ENCODE data around the gene VPS41.

Gene VPS41

DNA sequence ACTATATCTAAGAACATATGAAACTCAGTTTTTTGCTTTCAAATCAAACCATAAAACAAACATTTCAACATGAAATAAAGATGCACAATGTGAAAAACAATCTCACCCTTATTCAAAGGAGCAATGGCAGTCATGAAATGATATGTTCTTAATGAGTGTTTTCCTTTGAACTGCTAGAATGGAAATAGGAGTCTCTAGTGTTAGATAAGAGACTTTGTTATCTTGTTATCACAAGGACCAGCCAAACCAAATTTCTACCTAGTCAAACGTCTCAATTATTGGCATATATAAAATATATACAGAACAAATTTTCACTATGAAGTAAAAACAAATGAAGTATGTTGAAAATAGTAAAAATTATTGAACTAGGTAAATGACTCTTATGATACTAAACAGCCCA, 1.2 kb downstream of the VPS41 start:
- DNase-seq (ENCODE audit: low spot score): no peak
- TF ChIP-seq, protein P1, sequence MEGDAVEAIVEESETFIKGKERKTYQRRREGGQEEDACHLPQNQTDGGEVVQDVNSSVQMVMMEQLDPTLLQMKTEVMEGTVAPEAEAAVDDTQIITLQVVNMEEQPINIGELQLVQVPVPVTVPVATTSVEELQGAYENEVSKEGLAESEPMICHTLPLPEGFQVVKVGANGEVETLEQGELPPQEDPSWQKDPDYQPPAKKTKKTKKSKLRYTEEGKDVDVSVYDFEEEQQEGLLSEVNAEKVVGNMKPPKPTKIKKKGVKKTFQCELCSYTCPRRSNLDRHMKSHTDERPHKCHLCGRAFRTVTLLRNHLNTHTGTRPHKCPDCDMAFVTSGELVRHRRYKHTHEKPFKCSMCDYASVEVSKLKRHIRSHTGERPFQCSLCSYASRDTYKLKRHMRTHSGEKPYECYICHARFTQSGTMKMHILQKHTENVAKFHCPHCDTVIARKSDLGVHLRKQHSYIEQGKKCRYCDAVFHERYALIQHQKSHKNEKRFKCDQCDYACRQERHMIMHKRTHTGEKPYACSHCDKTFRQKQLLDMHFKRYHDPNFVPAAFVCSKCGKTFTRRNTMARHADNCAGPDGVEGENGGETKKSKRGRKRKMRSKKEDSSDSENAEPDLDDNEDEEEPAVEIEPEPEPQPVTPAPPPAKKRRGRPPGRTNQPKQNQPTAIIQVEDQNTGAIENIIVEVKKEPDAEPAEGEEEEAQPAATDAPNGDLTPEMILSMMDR (IDR thresholded peaks at IDR 0.05): no peak
- Histone ChIP-seq H3K4me3 (no peak overlapping the region), H3K27ac (no peak overlapping the region)

DNA sequence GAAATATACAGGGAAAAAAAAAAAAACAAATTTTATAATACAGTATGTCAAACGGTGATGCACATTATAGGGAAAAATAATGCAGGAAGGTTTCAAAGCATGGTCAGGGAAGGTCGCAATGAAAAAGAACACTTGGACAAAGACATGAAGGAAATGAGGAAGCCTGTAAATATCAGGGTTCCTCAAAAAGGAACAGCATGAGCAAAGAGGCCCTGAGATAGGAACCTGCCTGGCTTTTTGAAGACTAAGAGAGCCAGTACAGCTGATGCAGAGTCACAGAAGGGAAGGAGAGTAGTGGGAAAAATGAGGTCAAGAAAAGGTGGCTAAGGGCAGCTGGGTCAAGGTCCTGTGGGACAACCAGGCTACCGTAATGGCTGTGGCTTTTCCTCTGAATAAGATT, 1.9 kb downstream of the VPS41 start:
- DNase-seq (ENCODE audit: low spot score): no peak
- H3K27ac ChIP-seq: no peak overlapping the region
- TF ChIP-seq, protein P1 (IDR thresholded peaks at IDR 0.05): no peak
- H3K4me3 ChIP-seq: no peak overlapping the region

DNA sequence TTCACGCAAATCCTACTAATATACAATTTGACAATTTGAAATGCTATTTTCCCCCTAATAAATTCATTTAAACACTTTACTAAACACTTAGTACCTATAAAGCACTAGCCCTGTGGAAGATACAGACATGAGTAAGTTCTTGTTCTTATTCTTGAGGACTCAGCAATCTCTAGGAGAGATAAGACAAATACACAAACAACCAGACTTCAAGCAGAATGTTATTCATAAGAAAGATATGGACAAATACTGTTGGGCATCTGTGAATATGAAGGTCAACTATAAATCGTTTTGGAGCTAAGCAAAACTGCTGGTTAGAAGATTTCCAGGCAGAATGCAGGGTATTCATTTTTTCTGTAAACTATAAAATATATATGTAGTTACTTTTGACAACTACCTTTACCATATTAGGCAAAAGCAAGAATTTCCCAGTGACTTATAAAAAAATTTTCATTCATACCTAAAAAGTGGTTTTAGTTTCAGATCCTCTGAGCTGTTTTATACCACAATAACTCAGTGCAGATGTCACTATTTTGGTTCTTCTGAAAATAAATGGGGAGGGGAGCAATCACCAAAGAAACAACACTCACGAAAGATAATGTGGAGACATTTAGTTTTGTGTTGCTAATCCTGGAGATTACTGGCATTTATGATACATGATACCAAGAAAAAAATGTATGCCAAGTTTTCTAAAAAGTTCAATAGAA, 3.8 kb downstream of the VPS41 start:
- no peak for DNase-seq (ENCODE audit: low spot score)
- no peak overlapping the region for H3K27ac ChIP-seq

DNA sequence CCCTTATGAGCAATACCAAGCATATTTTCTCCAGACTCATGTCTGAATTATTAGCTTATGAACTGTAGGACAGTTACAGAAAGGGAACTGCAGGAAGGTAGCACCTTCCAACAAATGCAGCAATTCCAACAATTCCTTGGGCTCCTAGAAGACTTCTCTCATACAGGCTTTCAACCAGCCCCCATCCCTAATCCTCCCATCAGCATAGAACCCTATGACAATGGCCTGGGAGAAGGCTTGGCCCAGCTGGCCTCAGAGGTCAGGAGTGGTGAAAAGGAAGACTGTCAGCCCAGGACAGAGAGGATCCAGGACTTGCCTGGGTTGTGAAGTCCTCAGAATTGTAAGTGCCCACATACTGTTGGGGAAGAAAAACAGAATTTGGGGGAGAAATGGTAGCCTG, 5.9 kb downstream of the VPS41 start:
- H3K4me3 ChIP-seq: no peak overlapping the region
- no peak overlapping the region for H3K27ac ChIP-seq
- DNase-seq (ENCODE audit: low spot score): no peak
- TF ChIP-seq, protein P1 (IDR thresholded peaks at IDR 0.05): no peak

More for the DNA sequence above, 3.8 kb downstream of the VPS41 start:
- TF ChIP-seq, protein P1 (IDR thresholded peaks at IDR 0.05): no peak
- H3K4me3 ChIP-seq: no peak overlapping the region

DNA sequence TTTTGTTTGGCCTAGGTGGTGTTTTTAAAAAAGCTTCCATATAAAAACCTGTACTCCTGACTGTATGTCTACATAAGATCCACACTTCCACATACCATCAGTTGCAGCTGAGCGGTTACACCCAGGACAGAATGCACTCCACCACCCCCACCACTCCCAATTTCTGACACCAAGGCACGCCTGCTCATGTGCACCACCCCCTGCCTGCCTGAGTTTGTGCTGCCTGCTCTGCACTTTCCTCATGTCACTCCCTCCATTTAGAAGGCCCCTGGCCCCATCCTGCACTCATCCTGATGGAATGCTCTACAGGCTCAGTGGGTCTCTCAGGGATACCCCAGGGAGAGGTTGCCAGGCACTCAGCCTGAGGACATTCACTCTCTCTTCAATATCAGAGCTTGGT, 6.5 kb downstream of the VPS41 start:
- TF ChIP-seq, protein P1 (IDR thresholded peaks at IDR 0.05): no peak
- Histone ChIP-seq H3K27ac (no peak overlapping the region), H3K4me3 (no peak overlapping the region)
- DNase-seq (ENCODE audit: low spot score): no peak

DNA sequence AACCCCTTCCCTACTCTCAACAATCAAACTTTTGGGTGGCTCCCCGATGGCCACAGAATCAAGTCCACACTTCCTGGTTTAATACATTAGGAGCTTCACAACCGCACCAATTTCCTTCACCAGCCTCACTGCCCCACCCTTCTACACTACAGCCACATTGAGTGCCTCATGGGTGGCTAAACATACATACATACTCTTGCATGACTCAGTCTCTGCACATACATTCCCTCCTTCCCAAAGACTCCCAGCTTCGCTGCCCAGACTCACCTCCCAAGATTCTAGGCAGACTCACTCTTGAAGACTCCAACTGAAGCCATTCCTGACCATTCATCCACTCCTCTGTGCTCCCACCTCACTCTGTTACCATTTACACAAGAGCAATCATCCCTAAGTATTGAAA, 15.9 kb downstream of the VPS41 start:
- TF ChIP-seq, protein P1 (IDR thresholded peaks at IDR 0.05): no peak
- no peak for DNase-seq (ENCODE audit: low spot score)
- no peak overlapping the region for H3K4me3 ChIP-seq
- no peak overlapping the region for H3K27ac ChIP-seq

DNA sequence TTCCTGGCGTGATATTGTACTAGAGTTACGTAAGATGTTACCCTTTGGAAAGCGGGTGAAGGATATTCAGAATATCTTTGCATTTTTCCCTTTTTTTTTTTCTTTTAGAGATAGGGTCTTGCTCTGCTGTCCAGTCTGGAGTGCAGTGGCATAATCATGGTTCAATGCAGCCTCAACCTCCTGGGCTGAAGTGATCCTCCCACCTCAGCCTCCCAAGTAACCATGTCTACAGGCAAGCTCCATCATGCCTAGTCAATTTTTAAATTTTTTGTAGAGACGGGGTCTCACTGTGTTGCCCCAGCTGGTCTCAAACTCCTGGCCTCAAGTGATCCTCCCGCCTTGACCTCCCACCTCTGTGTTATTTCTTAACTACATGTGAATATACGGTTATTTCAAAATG, 18.4 kb downstream of the VPS41 start:
- Histone ChIP-seq H3K4me3 (no peak overlapping the region), H3K27ac (no peak overlapping the region)
- DNase-seq (ENCODE audit: low spot score): no peak
- TF ChIP-seq, protein P1 (IDR thresholded peaks at IDR 0.05): no peak

Data from coronary artery (tissue), 2 donors.